NCI-H524 treated with DMSO at 0.1 percent for 48 hours (cell line): Measurements from ENCODE around the gene WNK4.

Experiments
- DNase-seq: peaks from one replicate; lab custom pipeline; 2025; lab: John Stamatoyannopoulos, UW

WNK4 gene

DNA sequence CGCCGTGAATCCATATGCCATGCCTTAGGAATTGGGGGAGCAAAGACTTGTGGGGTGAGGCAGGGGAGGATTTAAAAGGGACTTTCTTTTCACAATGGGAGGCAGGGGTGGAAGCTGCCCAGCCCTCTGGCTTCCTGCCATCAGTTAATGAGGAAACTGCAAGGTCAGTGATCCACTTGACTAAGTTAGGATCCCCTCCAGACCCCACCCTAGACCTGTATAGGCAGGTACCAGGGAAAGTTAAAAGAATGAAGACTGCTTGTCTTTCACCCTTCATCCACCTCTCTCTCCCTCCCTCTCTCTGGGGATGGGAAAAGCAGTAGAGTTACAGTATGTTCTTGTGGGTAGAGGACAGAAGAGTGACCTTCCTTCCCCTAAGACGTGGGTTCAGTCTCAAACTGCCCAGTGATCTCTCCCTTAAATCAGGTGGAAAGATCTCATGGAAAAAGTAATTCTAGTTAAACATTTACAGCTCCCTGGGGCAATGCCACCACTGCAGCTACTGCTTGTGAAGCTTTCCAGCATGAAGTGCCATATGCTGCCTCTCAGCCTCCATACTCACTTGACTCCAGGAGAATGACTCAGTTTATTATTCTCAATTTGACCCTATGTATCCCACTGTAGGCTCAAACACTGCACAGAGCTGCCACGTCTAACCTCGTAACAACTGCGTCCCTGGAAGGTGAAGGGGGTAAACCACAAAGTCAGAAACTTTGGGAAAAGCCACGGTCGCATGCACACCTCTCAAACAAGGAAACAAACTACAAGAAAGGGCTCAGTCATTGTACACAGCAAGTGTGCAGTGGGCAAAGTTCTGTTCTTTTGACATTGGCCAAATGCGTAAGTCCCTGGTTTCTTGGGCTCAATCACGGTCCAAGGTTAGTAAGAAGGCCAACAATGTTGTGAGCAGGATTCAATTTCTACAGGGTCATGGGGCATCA lies 16.9 kb downstream of the WNK4 start:
- DNase-seq: no peak

DNA sequence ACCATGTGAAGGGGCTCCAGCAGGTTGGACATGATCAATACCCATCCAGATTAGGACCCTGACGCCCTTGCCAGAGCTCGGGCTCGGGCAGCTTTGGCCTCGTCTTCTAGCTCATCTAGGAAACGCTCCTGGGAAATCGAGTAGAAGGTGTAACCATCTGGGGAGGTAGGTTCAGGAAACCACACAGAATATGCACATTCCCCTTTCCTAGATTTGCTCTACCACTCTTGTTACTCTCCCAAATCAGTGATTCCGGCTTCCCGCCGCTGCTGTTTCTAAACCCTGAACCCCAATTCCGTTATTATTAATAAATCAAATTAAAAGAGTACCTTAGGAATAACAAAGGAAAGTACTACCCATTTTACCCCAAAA lies 17.6 kb downstream of the WNK4 start:
- DNase-seq: no peak

DNA sequence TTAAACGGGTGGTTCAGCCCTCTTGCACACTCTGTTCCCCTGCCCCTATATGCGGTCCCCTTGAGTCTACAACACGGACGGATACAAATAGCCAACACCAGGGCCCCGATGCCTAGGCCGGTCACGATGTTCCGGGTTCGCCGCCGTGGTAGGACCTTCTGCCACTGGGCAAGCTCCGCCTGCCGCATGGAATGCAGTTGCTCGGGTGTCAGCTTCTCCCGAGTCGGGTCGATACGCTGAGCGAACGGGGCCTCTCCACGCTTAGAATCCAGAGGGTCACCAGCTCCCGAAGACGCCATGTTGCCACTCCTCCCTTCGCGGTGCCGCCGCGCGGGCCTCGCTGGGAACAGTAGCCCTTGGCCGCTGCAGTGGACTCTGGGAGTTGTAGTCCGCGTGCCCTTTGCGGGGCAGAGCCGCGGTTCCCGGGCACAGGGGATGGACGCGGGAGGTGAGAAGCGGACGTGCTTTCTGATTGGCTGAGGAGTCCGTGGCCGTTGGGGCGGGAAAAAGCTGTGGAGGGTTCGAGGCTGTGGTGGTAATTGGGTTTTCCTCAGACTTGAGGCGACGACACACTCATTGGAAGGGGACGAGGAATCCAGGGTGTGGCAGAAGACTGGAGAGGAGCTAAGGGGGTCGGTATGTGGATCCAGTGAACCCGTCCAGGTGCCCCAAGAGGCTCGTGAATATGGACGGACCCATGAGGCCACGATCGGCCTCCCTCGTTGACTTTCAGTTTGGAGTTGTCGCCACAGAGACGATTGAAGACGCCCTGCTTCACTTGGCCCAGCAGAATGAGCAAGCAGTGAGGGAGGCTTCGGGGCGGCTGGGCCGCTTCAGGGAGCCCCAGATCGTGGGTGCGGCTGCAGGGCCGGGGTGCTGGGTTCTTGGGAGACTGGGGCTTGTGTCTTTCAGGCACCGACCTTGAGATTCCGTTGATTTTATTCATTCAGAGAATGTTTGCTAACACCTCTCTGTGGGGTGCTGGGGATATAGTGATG lies 18.3 kb downstream of the WNK4 start, which contains the start of the genes CNTD1 and COA3:
CNTD1 (plus strand) TSS at position 479 of the 998 bp plus-strand sequence; CDS start at position 686, 207 bp downstream.
COA3 (minus strand) TSS at position 322 of the 998 bp plus-strand sequence; CDS start at position 299, 23 bp downstream.
- peak; percentile 40 for DNase-seq

DNA sequence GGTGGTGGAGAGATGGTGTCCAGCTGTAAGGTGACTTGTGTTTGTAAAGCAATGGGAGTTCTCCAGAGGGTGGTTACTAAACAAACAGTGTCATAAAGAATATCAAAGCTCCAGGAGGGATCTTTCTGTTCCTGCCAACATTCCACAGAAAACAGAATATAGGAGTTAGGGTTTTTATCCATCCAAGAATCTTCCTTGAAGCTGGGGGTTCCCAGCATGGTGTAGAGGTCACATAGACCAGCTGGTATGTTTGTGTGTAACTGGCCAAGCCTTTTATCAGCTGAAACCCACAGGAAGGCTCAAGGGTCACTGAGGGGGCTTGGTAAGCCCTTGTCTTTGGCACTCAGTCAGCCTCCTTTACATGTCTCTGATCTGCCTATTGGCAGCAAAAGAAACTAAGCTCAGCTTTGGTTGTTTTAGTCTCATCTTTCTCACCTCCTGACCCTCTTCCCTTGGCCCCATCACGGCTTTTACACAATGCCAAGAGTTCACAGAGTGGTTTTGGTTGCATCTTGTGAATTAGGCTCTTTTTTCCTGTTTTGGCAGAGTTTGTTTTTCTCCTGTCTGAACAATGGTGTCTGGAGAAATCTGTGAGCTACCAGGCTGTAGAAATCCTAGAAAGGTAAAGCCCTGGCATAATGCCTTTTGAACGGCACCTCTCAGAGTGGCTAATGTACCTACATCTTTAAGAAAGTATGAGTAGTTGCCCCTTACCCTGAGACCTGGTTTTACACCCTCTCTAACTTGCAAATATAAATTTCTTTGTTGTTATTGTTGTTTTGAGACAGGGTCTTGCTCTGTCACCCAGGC lies 22.9 kb downstream of the WNK4 start:
- DNase-seq: no peak

DNA sequence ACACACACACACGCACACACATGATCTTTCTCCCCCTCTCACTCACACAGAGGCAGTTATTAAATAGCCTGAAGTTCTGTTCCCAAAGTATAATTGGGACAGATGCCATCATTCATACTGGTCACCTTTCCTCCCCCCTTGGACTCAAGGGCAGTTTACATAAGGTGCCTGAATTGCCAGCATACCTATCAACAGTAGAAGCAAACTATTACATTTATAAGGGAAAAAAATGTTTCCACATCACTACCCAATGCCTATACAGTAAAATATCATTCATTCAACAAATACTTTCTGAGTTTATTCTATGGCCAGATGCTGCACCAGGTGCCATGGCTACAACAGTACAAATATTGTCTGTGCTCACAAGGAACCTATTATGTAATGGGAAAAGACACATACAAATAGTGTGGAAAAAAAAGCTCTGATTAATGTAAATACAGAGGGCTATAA lies 24.5 kb downstream of the WNK4 start:
- no peak for DNase-seq

DNA sequence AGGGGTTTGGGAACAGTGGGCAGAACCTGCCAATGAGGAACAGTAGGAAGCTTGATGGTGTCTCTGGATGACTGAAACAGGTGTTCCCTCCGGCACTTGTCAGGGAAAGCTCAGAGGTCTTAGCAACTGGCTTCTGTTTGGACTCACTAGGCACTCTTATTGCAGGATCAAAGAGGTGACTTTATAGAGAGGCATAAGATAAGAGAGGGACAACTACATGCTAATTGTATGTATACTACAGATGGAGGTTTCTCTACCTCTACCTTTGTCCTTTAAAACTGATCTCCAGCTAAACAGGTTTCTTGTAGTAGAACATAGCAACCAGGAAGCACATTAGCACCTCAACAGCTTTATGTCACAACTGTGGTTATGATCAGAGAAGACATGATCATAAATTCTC lies 25.8 kb downstream of the WNK4 start:
- DNase-seq: no peak

DNA sequence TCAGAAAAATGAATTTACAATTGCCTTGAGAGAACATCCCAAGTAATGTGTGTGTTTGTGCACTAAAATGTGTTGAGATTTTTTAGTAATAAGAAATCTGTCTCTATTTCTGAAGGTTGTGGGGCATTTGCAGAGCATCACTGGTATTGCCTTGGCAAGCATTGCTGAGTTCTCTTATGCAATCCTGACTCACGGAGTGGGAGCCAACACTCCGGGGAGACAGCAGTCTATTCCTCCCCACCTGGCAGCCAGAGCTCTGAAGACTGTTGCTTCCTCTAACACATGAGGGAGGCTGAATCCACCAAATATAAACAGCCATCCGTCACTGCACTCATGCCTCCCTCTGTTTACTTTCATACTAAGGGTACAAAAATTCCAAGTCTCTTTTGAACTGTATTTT lies 28.8 kb downstream of the WNK4 start:
- no peak for DNase-seq

DNA sequence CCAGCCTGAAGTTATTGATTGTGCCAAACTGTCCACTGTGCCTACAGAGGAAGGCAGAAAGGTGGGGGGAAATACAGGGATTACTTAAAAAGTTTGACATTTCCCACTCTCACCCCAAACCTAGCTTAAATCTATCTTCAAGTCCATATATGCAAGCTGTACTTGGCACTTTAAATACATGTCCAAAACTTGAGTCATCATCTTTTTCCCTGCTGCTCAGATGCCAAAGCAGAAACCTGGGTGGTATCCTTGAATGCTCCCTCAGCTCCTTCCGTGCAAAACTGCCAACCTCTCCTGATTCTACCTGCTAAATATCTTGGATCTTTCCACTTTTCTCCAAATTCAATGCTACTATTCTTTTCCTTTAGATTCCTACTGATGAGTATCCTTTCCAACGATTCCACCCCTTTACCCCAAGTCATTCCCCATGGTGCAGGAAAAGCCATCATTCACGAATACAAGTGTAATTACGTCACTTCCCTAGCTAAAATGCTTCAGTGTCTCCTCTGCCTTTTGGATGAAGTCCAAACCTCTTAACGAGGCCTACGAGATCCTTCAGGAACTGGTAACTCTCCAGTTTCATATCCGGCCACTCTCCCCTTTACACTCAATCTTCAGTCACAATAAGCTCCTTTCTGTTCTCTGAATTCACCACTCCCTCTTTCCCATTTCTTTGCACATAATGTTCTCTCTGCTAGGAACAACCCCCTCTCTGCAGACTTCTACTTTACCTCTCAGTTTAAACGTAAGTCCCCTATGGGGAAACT lies 34.4 kb downstream of the WNK4 start:
- no peak for DNase-seq

DNA sequence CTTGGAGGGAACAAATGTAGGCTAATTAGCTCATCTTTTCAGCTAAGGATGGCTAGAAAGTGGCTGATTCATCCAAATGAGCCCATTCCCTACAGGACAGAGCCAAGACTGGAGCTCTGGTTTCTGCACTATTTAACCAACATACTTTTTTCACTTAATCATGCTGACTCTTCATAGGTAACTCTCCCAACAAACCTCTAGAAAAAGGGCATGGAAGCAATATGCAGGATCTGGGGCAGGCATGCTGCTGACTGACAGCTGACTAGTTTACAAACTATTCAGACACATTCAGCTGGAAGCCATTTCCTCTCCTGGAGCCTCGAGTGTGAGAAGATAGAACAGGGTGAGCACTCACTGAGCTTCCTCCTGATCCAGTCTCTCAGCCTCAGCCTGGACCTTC lies 37.5 kb downstream of the WNK4 start:
- no peak for DNase-seq

DNA sequence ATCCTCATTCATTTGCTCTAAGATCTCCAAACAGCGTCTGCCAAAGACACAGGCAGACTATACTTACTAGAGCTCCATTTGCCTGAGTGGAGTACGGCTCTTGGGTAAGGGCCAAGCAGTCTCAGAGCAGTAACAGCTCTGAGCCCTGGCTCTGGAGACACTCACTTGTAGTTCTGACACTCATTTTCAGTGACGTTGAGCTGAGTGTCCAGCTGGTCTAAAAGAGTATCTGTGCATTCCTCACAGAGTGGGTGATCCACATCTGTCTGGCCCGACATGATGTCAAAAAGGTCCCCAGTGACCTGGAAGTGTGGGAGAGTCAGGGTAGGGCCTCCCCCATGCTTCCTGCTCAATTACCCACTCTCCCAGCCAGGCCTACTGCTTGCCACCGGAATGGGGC lies 38.0 kb downstream of the WNK4 start:
- no peak for DNase-seq

DNA sequence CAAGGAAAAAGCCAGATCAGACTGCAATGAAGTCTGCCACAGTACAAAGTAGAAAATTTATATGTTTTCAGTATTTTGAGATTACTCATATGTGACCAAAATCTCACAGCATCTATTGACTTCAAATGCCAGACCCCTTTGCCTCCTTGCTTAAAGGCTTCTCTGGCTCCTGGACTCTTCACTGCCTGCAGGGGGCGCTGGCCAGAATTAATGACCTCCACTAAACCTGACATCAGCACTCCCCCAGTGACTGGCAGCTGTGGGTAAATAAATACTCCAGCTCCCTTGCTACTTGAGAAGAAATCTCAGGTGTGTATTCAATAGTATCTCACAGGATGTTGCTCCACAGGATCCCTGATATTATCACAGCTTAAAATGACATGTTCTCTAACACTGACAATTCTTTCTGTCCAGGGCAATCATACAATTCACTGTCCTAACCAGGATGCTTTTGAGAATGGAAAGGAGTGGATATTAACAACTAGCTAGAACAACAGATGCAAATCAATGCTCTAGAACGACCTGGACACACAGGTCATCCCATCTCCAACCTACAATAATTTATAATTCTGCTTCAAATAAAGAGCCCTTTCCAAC lies 39.6 kb downstream of the WNK4 start:
- DNase-seq: peak; percentile 3

DNA sequence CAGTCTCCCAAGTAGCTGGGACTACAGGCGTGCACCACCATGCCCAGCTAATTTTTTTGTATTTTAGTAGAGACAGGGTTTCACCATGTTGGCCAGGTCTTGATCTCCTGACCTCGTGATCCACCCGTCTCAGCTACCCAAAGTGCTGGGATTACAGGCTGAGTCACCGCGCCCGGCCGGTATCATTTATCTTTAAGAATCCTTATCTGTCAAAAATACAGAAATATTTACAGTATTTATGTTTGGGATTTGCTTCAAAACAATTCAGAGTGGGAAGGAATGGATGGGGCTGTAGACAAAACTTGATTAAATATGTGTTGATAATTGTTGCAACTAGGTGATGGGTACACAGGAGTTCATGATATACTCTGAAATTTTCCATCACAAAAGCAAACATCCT lies 40.8 kb downstream of the WNK4 start:
- no peak for DNase-seq

DNA sequence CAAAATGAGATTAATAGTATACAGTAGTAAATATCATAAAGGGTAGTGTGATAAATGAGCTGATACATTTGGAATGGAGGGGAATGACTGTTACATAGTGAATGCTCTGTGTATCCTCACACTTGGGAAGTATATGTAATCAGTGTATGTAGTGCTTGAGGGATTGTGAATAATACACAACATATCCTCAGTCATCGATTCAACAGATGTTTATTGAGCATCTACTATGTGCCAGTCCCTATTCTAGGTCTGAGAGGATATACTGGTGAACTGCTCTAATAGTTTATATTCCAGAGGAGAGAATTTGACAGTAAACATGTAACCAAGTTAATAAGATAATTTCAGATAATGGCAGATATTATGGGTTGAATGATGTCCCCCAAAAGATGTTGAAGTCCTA lies 47.1 kb downstream of the WNK4 start:
- DNase-seq: no peak

DNA sequence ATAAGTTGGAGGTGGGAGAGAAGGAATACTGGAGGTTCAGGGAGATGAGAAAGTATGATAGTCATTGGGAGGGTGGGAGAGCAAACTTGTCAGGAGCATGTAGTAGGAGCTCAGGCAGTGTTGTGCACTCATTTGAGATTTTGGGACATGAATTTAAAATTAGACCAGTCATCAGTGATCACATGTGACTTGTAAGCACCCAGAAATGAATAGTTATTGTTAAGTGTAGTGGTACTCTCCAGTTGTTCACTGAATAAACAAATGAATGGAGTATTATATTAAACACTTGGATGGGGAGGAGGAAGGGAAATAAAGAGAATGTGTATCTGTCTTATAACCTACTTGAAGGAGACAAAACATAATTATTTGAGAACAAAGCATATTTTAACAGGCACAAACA lies 50.6 kb downstream of the WNK4 start:
- no peak for DNase-seq

DNA sequence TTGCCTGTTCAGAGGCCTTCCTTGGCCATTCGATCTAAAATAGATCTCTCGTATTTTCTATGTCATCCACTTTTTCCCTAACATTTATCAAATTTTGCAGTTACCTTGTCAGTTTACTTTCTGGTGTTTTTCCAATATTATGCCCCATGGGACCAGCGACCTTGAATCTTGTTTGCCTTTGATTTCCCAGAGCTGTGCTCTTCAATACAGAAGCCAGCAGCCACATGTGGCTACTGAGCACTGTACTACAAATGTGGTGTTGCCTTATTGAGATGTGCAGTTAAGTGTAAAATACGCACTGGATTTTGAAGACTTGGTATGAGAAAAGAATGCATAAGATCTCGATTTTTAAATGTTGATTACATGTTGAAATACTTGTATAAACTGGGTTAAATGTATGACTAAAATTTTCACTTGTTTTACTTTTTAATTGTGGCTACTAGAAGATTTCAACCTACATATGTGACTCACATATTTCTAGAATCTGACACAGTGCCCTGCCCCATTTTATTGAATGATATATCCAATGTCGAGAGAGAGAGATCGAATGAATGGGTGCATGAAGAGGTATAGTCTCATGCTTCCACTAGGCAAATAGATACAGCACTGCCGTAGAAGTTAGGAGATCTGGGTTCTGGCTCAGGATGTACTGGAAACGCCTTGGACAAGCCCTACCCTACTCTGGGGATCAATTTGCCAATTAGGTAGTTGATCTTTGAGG lies 52.0 kb downstream of the WNK4 start:
- DNase-seq: no peak

DNA sequence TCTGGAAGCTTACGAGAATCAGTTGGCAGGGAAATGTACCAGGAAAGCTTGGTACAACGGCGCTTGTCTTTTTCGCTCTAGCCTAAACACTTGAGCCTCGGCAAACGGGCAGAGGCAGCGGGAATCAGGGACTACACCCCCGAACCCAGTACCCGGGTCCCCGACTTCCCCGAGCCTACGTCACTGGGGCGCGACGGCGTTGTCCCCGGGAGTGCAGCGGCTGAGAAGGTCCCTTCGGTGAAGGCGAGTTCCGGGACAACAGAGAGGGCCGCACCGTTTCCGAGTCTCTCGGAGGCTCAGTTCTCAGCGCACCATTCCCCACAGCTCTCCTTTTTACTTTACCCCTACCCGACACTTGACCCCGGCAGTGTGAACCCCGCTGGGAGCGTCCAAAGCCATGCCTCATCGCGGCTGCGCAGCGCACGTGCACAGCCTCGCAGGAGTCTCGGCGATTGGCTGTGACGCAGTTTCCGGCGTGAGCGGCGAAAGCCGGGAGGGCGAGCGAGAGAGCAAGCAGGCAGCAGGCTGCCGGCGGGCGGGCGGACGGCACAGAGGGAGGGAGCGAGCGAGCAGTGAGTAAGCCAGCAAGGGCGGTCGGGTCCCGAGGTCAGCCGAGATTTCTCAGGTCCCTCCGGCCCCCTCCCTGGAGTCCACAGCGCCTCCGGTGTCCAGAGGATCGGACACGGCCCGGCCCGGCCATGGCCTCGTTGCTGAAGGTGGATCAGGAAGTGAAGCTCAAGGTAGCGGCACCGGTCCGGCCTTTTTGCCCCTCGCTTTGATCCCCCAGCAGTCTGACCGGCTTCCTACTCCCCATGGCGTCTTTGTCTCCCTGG lies 52.7 kb downstream of the WNK4 start, which contains the start of gene PSME3:
PSME3 (plus strand) TSS at position 464 of the 833 bp plus-strand sequence; CDS start at position 699, 235 bp downstream.
- DNase-seq: peak; percentile 19

DNA sequence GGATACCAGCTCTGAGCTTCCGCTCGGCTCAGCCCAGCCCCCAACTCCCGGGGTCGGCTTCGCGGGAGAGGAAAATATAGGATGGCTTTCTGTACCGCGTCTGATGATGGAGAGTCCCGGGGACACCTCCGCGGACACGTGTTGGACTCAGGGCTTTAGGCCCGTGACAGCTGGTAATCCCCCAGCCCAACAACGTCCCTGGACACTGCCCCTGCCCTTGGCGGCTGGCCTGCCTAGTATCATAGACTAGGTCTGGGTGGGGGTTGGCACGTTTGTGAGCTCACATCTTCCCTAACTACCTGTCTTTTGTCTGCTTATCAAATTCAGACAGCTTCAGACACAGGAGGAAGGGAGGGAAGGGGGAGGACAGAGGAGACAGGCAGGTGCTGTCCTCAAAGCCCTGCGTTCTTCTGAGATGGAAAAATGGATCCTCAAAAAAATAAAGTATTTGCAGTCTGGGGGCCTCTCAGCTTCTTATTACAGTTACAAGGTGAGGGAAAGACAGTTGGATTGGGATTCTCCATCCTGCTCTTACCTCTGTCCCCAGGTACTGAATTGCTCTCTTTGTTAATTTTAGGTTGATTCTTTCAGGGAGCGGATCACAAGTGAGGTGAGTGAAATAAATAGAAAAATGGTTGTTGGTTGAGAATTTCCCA lies 53.5 kb downstream of the WNK4 start:
- DNase-seq: no peak

DNA sequence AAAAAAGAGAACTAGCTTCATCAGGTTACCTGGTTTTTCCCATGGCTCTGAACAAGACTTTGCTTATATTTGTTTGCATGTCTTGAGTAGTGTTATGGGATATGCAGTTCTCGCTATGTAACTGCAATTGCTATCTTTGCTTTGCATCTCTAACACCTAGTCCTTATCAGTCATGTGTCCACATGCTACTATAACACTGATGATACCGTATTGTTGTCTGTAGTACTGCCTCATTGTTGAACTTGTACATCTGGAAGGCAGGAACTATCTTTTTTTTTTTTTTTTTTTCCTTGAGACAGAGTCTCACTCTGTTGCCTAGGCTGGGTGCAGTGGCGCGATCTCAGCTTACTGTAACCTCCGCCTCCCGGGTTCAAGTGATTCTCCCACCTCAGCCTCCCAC lies 55.3 kb downstream of the WNK4 start:
- no peak for DNase-seq
